ENCODE data around the gene TMEFF2. TPM values are rescaled to one million over a fixed set of nuclear protein-coding genes. Genes with fewer than 3 reads are reported as not detected.
"Not testable (repeated sequence)": the region's sequence is repeated elsewhere in the genome, so short reads cannot be mapped to it uniquely, and the experiment has no call there.

The TMEFF2 gene
- total RNA-seq, 1 experiment from 2014 or later, result 0.17 TPM

DNA sequence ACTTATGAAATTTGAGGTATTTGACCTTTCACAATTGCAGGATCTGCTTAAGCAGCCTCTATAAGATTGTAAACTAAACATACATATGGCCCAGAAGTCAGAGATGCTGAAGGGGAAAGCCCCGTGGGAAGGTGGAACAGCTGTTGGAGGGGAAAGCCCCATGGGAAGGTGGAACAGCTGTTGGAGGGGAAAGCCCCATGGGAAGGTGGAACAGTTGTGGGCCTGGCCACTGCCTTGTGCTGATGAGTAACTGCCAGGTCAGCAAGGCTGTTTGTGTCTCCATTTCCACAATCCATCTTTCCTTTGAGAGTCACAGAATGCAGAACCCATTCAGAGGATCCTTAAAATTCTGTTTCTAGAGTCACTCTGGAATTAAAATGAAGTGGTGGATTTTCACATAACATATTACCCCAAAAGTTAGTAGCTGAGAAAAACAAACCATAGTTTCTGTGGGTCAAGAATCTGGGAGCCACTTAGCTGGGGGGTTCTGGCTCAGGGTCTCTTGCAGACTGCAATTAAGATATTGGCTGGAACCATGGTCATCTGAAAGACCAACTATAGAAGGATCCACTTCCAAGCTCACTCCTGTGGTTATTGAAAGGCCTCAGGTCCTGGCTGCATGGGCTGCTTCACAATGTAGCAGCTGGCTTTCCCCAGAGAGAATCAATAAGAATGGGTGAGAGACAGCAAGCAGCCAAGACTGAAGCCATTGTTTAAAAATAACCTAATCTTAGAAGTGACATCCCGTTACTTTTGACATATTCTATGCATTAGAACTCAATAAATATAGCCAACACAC is 261.2 kb downstream of the TMEFF2 start:
- H3K27me3 ChIP-seq (ENCODE audit: control insufficient read depth, insufficient read depth, low read length), result no peaks in the 10 kb centered on the region
- no peak for DNase-seq
- H3K4me3 ChIP-seq (ENCODE audit: insufficient read depth, low read depth, low read length), result no peak overlapping the region
- no peaks in the 10 kb centered on the region for H3K36me3 ChIP-seq (replicated peaks; ENCODE audit: control insufficient read depth, insufficient read depth, low read length)

DNA sequence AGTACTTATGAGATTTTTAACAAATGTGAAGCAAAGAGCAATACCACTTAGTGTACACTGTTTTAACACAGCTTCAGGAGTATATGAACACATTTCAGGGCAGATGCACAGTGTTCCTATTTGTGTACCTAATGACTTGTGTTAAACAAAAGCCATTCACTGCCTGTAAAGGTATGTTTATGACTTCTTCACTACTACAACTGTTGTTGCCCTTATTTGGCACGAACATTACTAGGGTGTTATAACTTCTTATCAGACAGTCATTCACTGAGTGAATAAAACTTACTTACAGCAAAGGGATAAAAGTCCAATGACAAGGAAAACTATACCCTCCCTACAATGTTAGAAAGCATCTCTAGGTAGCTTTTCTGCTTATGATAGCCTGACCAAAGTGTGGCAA is 262.4 kb downstream of the TMEFF2 start:
- DNase-seq, result no peak
- Histone ChIP-seq H3K27me3 (ENCODE audit: control insufficient read depth, insufficient read depth, low read length) (no peaks in the 10 kb centered on the region), H3K36me3 (replicated peaks; ENCODE audit: control insufficient read depth, insufficient read depth, low read length) (no peaks in the 10 kb centered on the region), H3K4me3 (ENCODE audit: insufficient read depth, low read depth, low read length) (no peak overlapping the region)

DNA sequence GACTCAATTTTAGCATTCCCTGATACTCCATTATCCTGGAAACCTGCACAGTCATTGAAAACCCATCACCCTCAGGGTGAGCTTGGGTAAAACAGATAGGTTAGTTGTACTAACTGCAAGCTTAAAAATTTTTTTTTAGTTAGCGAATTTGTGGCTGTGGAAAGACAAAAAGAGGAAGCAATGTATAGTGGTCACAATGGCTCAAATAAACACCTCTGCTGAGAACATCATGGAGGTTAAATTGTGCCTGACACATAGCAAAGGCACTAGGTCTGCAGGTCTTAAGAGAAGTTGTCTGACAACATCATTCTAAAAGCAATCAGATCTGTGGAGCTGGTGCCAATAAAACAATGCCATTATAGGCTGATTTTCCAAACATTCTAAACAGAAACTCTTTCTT is 263.4 kb downstream of the TMEFF2 start:
- Histone ChIP-seq H3K36me3 (replicated peaks; ENCODE audit: control insufficient read depth, insufficient read depth, low read length) (no peaks in the 10 kb centered on the region), H3K27me3 (ENCODE audit: control insufficient read depth, insufficient read depth, low read length) (no peaks in the 10 kb centered on the region), H3K4me3 (ENCODE audit: insufficient read depth, low read depth, low read length) (no peak overlapping the region)
- no peak for DNase-seq

DNA sequence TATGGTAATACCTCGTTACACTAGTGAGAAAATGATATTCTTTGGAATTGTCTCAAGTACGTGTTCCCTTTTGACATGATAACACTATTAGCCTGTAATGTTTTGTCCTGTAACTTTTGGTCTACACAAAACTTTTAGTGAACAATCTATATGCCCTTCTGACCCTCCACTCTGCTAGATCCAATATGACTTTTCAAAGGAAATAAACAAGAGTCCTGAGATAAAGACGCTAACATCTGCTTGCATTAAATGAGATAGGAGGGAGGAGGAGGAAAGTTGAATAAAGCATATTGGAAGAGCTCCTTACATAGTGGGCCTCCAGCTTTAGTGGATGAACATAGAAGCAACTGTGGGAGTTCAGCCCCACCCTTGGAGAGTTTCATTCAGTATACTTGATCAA is 264.5 kb downstream of the TMEFF2 start:
- DNase-seq, result no peak
- Histone ChIP-seq H3K4me3 (ENCODE audit: insufficient read depth, low read depth, low read length) (no peak overlapping the region), H3K36me3 (replicated peaks; ENCODE audit: control insufficient read depth, insufficient read depth, low read length) (no peaks in the 10 kb centered on the region), H3K27me3 (ENCODE audit: control insufficient read depth, insufficient read depth, low read length) (no peaks in the 10 kb centered on the region)

DNA sequence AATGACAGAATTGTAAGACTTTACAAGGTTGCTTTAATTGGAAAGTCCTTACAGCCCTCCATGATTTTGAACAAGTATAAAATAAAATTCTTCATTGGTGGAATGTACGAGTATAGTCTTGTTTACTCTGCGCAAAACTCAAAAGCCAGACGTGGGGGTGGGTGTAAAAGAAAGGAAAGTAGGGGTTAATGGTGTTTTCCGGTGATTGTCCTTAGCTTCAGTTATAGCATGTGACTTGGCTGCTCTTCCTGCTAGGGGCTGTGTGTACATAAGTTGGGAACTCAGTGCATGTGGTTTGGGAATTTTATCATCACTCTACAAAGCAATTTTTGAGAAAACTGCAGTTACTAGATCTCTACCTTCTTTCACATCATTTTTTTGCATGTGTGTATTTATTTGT is 265.4 kb downstream of the TMEFF2 start:
- Histone ChIP-seq H3K27me3 (ENCODE audit: control insufficient read depth, insufficient read depth, low read length) (no peaks in the 10 kb centered on the region), H3K36me3 (replicated peaks; ENCODE audit: control insufficient read depth, insufficient read depth, low read length) (no peaks in the 10 kb centered on the region), H3K4me3 (ENCODE audit: insufficient read depth, low read depth, low read length) (no peak overlapping the region)
- DNase-seq, result no peak

DNA sequence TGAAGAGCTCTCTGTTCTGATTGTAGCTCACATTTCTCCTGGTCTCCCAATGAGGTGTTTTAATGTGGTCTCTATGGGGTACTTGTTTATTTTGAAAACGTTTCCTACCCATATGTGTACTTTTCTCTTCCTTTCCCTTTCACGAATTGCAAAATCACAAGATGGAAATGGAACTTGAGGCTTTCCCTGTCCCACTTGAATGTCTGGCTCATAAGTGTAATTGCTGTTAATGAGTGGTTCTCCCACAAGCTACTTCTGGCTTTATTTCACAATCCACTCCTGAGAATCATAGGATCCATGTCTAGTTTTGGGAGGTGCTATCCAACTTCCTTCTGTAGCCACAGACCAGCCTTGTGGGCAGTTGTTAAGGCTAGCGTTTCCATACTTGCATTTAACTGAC is 266.7 kb downstream of the TMEFF2 start:
- Histone ChIP-seq H3K4me3 (ENCODE audit: insufficient read depth, low read depth, low read length) (no peak overlapping the region), H3K27me3 (ENCODE audit: control insufficient read depth, insufficient read depth, low read length) (no peaks in the 10 kb centered on the region), H3K36me3 (replicated peaks; ENCODE audit: control insufficient read depth, insufficient read depth, low read length) (no peaks in the 10 kb centered on the region)
- DNase-seq, result no peak

DNA sequence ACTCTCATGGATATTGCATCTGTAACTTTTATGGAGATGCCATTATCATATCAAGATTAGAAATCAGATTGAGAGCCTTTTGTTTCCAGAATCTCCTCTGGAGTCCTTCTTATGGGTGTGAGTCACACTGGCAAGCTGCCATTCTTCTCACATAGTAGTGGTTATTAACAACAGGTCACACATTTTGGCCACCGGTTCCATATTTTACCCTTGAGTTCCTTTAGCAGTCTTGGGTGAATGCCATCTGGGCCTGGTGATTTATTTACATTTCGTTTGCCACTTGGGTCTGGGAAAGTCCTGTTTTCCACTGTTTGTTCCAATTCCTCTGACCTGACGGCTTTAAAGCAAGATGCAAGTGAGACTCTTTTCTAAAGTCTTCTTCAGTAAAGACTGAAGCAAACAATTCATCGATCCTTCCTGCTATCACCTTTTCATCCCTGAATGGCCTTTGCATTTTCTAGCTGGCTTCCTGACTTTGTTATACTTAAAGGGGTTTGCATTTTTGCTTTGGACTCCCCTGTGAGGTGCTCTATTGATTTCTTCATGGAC is 267.3 kb downstream of the TMEFF2 start:
- H3K36me3 ChIP-seq (replicated peaks; ENCODE audit: control insufficient read depth, insufficient read depth, low read length), result no peaks in the 10 kb centered on the region
- no peaks in the 10 kb centered on the region for H3K27me3 ChIP-seq (ENCODE audit: control insufficient read depth, insufficient read depth, low read length)
- H3K4me3 ChIP-seq (ENCODE audit: insufficient read depth, low read depth, low read length), result no peak overlapping the region
- peak; percentile 14 for DNase-seq

DNA sequence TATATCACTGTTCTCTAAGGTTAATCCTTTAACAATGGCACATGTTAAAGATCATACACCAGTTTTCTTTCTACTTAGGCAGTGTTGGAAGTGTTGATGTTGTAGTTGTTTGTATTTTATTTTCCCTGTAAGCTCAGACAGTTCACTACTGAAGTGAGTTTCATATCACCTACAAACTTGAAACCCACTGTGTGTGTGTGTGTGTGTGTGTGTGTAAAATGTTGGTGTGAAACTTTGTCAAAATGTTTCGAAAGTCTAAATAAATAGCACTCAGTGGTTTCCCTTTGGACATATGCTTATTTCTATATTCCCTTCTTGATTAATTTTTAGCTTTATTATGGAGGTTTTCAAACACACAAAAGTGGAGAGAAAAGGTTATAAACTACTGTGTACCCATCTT is 268.1 kb downstream of the TMEFF2 start:
- no peak for DNase-seq
- no peak overlapping the region for H3K4me3 ChIP-seq (ENCODE audit: insufficient read depth, low read depth, low read length)
- no peaks in the 10 kb centered on the region for H3K36me3 ChIP-seq (replicated peaks; ENCODE audit: control insufficient read depth, insufficient read depth, low read length)
- no peaks in the 10 kb centered on the region for H3K27me3 ChIP-seq (ENCODE audit: control insufficient read depth, insufficient read depth, low read length)

DNA sequence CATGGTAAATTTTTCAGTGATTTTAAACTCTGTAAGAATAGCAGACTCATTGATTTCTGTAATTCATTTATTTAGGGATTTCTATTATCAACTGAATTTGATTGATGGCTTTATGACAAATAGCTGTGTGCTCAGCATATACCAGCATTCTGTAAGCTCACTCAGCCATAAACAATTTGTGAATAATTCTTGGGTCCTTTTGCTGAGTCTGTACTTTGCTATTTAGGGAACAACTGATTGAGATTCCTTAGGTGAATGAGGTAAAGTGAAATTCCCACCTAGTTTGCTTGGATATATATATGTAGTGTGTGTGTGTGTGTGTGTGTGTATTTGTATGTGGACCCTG is 271.1 kb downstream of the TMEFF2 start:
- Histone ChIP-seq H3K36me3 (replicated peaks; ENCODE audit: control insufficient read depth, insufficient read depth, low read length) (no peaks in the 10 kb centered on the region), H3K4me3 (ENCODE audit: insufficient read depth, low read depth, low read length) (no peak overlapping the region), H3K27me3 (ENCODE audit: control insufficient read depth, insufficient read depth, low read length) (no peaks in the 10 kb centered on the region)
- no peak for DNase-seq

DNA sequence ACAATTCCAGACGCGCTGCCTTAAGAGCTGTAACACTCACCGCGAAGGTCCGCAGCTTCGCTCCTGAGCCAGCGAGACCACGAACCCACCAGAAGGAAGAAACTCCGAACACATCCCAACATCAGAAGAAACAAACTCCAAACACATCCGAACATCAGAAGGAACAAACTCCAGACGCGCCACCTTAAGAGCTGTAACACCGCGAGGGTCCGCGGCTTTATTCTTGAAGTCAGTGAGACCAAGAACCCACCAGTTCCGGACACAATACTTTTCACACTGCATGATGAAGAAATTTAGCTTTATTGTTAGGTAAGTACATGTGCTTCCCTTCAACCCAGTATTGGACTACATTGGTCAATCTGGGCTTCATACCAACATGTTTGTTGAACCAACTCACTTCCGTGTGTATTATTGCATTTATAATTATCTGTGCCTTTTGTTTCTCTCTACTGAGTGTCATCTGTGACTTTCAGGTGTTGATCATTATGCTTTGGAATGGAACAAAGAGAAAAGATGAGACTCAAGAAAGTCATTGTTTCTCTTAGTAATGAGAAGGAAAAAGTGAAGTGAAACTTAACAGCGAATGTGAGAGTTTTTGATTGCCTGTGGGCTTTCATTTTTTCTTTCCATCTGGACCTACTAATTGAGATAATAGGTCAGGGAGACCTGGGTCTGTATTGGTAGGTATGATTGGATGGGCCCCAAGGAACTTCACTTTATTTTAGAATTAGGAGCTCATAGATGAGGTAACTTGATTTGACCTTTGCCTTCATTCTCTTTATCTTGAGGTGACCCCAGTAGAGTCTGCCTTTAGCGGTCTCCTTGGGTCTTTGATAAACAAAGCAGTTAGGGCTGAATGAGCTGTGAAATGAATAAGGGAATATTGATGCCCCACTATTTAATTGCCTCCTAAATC is 271.7 kb downstream of the TMEFF2 start:
- no peaks in the 10 kb centered on the region for H3K27me3 ChIP-seq (ENCODE audit: control insufficient read depth, insufficient read depth, low read length)
- no peak for DNase-seq
- H3K36me3 ChIP-seq (replicated peaks; ENCODE audit: control insufficient read depth, insufficient read depth, low read length), result no peaks in the 10 kb centered on the region
- H3K4me3 ChIP-seq (ENCODE audit: insufficient read depth, low read depth, low read length), result no peak overlapping the region

DNA sequence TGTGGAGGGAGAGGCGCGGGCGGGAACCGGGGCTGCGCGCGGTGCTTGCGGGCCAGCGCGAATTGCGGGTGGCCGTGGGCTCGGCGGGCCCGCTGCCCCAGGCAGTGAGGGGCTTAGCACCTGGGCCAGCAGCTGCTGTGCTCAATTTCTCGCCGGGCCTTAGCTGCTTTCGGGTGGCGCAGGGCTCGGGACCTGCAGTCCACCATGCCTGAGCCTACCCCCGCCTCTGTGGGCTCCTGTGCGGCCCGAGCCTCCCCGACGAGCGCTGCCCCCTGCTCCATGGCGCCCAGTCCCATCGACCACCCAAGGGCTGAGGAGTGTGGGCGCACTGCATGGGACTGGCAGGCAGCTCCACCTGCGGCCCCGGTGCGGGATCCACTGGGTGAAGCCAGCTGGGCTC is 273.1 kb downstream of the TMEFF2 start:
- H3K36me3 ChIP-seq (replicated peaks; ENCODE audit: control insufficient read depth, insufficient read depth, low read length); H3K4me3 ChIP-seq (ENCODE audit: insufficient read depth, low read depth, low read length); H3K27me3 ChIP-seq (ENCODE audit: control insufficient read depth, insufficient read depth, low read length); DNase-seq: not testable (repeated sequence)

DNA sequence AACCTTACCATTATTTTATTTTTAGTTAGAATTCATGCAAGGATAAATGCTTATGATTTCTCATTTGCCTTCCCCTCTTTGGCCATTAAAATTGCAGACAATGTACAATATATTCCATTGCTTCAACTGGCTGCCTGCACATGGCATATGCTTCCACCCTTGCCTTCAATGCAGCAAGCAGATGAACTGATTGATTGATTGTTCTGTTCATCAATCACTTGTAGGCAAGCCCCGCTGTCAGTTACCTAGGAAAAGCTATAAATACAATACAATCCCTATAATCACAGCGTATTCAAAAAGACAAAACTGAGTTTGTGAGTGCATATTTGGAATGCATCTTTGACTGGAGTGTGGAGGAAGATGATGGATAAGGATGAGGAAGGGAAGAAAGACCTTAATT is 274.2 kb downstream of the TMEFF2 start:
- Histone ChIP-seq H3K27me3 (ENCODE audit: control insufficient read depth, insufficient read depth, low read length) (no peaks in the 10 kb centered on the region), H3K4me3 (ENCODE audit: insufficient read depth, low read depth, low read length) (no peak overlapping the region), H3K36me3 (replicated peaks; ENCODE audit: control insufficient read depth, insufficient read depth, low read length) (no peaks in the 10 kb centered on the region)
- no peak for DNase-seq

DNA sequence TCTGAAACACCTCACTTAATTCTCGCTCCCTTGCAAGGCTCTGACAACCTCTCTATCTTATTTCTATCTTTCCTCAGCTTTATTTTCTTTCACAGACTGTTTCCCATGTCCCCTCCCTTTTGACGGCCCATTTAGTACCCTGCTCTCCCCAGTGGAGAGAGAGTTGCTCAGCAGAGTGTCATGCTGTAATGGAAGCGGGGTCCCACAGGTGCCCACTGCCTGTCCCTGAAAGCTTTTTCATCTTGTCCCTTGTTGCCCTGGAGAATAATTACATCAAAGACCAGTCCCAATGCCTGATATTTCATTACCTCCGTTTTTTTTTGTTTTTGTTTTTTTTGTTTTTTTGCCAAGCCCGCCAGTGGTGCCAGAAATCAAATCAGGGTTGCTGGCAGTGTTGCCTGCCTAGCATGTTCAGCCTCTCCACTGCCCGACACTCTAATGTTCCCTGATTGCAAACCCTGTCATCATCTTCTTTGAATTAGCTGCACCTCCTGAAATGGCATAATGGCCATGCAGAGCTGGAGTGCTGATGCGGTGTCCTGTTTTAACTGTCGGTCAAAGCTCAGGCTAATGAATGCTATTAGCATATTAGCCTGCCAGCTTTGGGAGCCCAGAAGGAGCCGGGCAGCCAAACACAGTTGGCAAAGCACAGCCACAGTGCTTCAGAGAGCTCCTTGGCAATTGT is 276.6 kb downstream of the TMEFF2 start:
- Histone ChIP-seq H3K36me3 (replicated peaks; ENCODE audit: control insufficient read depth, insufficient read depth, low read length) (no peaks in the 10 kb centered on the region), H3K4me3 (ENCODE audit: insufficient read depth, low read depth, low read length) (no peak overlapping the region), H3K27me3 (ENCODE audit: control insufficient read depth, insufficient read depth, low read length) (no peaks in the 10 kb centered on the region)
- DNase-seq, result no peak

DNA sequence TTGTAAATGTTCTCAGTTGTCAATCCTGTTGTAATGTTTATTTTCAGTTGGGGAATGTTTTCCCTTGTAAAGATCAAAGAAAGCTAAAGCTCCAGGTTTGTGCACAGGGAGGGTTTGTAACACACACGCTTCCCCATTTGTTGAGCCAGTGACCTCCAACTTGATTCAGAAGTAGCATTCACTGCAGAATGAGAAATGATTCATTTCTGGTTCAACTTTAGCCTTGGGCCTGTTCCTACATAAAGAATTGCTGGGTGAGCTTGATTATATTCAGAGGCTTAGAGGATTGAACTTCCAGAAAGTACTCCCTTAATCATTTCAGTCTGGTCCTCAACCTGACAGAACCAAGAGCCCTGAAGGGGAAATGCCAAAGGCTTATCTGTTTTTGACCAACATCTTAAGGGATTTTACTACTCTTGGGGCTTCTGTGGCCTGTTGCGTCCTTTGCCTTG is 277.3 kb downstream of the TMEFF2 start:
- Histone ChIP-seq H3K27me3 (ENCODE audit: control insufficient read depth, insufficient read depth, low read length) (no peaks in the 10 kb centered on the region), H3K4me3 (ENCODE audit: insufficient read depth, low read depth, low read length) (no peak overlapping the region), H3K36me3 (replicated peaks; ENCODE audit: control insufficient read depth, insufficient read depth, low read length) (no peaks in the 10 kb centered on the region)
- no peak for DNase-seq

Measured in H7 (cell line).